ENCODE measurements around the gene SPIRE2.

DNA sequence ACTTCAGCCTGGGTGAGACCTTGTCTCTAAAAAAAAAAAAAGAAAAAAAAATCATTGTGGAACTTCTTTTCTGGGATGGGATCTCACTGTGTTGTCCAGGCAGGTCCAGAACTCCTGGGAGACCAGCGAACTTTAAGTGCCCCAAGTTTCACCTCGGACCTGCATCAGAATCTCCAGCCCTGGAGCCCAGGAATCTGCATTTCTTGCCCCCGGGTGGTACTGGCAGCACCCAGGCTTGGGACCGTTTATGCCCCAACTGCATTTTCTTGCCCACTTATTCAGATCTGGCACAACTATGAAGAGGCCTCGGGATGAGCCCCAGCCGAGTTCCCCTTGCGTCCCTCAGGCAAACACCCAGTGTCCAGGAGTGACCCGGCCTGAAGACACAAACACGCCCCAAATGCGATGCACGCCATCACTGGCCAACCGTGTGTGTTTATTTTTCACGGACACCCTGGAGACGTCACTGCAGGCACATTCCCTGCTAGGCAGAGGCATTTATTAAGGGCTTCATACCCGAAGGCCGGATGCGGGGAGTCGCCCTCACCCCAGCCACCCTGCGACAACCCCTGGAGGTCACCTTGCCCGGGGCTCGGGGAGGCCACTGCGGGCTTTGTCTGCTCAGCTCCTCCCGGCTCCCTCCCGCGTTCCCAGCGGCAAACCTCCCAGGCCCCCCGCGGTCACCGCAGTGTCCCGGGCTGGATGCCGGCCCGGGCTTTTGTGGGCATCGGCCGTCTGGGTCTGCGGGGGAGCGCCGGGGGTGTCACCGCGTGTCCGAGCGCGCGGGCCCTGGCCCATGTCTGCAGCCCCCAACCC is 684 bp upstream of the SPIRE2 start:
- TF ChIP-seq POLR2A (IDR thresholded peaks at IDR 0.05): peak in 1 of 2 donors; percentile 48
- TF ChIP-seq, protein P1, sequence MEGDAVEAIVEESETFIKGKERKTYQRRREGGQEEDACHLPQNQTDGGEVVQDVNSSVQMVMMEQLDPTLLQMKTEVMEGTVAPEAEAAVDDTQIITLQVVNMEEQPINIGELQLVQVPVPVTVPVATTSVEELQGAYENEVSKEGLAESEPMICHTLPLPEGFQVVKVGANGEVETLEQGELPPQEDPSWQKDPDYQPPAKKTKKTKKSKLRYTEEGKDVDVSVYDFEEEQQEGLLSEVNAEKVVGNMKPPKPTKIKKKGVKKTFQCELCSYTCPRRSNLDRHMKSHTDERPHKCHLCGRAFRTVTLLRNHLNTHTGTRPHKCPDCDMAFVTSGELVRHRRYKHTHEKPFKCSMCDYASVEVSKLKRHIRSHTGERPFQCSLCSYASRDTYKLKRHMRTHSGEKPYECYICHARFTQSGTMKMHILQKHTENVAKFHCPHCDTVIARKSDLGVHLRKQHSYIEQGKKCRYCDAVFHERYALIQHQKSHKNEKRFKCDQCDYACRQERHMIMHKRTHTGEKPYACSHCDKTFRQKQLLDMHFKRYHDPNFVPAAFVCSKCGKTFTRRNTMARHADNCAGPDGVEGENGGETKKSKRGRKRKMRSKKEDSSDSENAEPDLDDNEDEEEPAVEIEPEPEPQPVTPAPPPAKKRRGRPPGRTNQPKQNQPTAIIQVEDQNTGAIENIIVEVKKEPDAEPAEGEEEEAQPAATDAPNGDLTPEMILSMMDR (IDR thresholded peaks at IDR 0.05): no peak
